ENCODE measurements around the gene SPATS1. TPM values are rescaled to one million over a fixed set of nuclear protein-coding genes. Genes with fewer than 3 reads are reported as not detected.

The SPATS1 gene
- total and polyA plus RNA-seq, 2 of the 13 experiments (the other 11 are each of a cell fraction or from before 2014, with no cell fraction given) = not detected

DNA sequence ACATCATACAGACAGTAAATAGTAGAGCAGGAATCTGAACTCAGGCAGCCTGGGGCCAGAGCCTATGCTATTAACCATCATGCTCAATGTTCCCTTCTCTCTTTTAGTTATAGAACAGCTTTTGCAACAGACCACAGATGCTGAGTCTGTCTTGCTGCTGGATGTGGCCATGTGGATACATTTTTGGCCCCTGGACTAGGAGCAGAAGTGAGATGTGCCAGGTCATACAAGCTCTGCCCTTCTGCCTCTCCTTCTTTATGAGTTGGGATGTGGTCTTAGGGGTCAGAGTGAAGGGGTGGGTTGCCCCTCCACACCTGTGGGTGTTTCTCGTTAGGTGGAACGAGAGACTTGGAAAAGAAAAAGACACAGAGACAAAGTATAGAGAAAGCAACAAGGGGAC, 14.7 kb upstream of the SPATS1 start:
- Histone ChIP-seq H3K79me2 (ENCODE audit: insufficient read depth, low read length) (no peaks in the 10 kb centered on the region), H3K27ac (ENCODE audit: extremely low read length, insufficient read depth, low read length) (no peak overlapping the region), H4K20me1 (ENCODE audit: insufficient read depth, low read length) (no peaks in the 10 kb centered on the region), H2AFZ (ENCODE audit: low read length) (no peak overlapping the region), H3K4me3 (replicated peaks in 1 of 3; ENCODE audit: insufficient read depth in 1 of 3, low read depth in 2 of 3, low read length in 3 of 3) (no peak overlapping the region), H3K27me3 (ENCODE audit: control insufficient read depth in 1 of 2, insufficient read depth in 2 of 2, low read length in 2 of 2) (peaks cover 3 to 56% of the 10 kb centered on the region in 2 experiments; a peak in 4 of 5 replicates), H3K4me2 (ENCODE audit: low read depth, low read length) (no peak overlapping the region), H3K9me3 (ENCODE audit: low read length) (no peaks in the 10 kb centered on the region), H3K9ac (ENCODE audit: insufficient read depth, low read depth, low read length) (no peak overlapping the region), H3K36me3 (replicated peaks in 1 of 2; ENCODE audit: control insufficient read depth in 1 of 2, insufficient read depth in 2 of 2, low read length in 2 of 2) (no peaks in the 10 kb centered on the region), H3K4me1 (ENCODE audit: insufficient read depth, low read length) (no peaks in the 10 kb centered on the region)
- no peak for DNase-seq (ENCODE audit: low spot score)
- no peak for FAIRE-seq
- ChIA-PET POLR2A (no interaction called here), CTCF (ENCODE audit: low intra/inter-chr PET ratio, low total read pairs) (no interaction called here)
- no peak for TF ChIP-seq CHD4 (IDR thresholded peaks at IDR 0.05; ENCODE audit: borderline replicate concordance, low read length)
- TF ChIP-seq ZNF253 (CRISPR knock-in tag; IDR thresholded peaks at IDR 0.05; ENCODE audit: borderline replicate concordance) = no peak
- no peak for TF ChIP-seq HDAC2 (CRISPR knock-in tag; IDR thresholded peaks at IDR 0.05)
- no peak for TF ChIP-seq PHF20 (CRISPR knock-in tag; IDR thresholded peaks at IDR 0.05)
- no peak for TF ChIP-seq RBFOX2 (IDR thresholded peaks at IDR 0.05; ENCODE audit: low read depth, low read length)
- TF ChIP-seq, protein P1, sequence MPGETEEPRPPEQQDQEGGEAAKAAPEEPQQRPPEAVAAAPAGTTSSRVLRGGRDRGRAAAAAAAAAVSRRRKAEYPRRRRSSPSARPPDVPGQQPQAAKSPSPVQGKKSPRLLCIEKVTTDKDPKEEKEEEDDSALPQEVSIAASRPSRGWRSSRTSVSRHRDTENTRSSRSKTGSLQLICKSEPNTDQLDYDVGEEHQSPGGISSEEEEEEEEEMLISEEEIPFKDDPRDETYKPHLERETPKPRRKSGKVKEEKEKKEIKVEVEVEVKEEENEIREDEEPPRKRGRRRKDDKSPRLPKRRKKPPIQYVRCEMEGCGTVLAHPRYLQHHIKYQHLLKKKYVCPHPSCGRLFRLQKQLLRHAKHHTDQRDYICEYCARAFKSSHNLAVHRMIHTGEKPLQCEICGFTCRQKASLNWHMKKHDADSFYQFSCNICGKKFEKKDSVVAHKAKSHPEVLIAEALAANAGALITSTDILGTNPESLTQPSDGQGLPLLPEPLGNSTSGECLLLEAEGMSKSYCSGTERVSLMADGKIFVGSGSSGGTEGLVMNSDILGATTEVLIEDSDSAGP (CRISPR knock-in tag; IDR thresholded peaks at IDR 0.05; ENCODE audit: borderline replicate concordance) = no peak
- TF ChIP-seq, protein P2, sequence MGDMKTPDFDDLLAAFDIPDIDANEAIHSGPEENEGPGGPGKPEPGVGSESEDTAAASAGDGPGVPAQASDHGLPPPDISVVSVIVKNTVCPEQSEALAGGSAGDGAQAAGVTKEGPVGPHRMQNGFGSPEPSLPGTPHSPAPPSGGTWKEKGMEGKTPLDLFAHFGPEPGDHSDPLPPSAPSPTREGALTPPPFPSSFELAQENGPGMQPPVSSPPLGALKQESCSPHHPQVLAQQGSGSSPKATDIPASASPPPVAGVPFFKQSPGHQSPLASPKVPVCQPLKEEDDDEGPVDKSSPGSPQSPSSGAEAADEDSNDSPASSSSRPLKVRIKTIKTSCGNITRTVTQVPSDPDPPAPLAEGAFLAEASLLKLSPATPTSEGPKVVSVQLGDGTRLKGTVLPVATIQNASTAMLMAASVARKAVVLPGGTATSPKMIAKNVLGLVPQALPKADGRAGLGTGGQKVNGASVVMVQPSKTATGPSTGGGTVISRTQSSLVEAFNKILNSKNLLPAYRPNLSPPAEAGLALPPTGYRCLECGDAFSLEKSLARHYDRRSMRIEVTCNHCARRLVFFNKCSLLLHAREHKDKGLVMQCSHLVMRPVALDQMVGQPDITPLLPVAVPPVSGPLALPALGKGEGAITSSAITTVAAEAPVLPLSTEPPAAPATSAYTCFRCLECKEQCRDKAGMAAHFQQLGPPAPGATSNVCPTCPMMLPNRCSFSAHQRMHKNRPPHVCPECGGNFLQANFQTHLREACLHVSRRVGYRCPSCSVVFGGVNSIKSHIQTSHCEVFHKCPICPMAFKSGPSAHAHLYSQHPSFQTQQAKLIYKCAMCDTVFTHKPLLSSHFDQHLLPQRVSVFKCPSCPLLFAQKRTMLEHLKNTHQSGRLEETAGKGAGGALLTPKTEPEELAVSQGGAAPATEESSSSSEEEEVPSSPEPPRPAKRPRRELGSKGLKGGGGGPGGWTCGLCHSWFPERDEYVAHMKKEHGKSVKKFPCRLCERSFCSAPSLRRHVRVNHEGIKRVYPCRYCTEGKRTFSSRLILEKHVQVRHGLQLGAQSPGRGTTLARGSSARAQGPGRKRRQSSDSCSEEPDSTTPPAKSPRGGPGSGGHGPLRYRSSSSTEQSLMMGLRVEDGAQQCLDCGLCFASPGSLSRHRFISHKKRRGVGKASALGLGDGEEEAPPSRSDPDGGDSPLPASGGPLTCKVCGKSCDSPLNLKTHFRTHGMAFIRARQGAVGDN (CRISPR knock-in tag; IDR thresholded peaks at IDR 0.05) = no peak
- TF ChIP-seq MED1 (CRISPR knock-in tag; IDR thresholded peaks at IDR 0.05) = no peak
- TF ChIP-seq ZFP1 (CRISPR knock-in tag; IDR thresholded peaks at IDR 0.05) = no peak
- no TSS peak for BruUV-seq (replicated peaks)
- no peak for ATAC-seq
- intact Hi-C loops (cut with micrococcal nuclease; ENCODE audit: unreplicated experiment) = no loop called here
- in situ Hi-C loops (cut with HindIII; ENCODE audit: extremely low pct_ligation_motif_present, low pct_unique_long_range_greater_than_20kb) = no loop called here
- WGBS (ENCODE audit: low lambda C conversion rate) = 0% methylated on average over 2 of the region's 2 CpGs

Measured in HepG2 (cell line).